ENCODE measurements around the gene CKAP5. TPM values are rescaled to one million over a fixed set of nuclear protein-coding genes. Genes with fewer than 3 reads are reported as not detected.

CKAP5 gene
- total RNA-seq, 1 donor from 2014 or later: 247 TPM

- H3K36me3 Mint-ChIP-seq: peaks cover 7% of the 10 kb centered on the region
Observed at GRCh38 chr11:46836870-46837269, 9.2 kb downstream of the CKAP5 start.

DNA sequence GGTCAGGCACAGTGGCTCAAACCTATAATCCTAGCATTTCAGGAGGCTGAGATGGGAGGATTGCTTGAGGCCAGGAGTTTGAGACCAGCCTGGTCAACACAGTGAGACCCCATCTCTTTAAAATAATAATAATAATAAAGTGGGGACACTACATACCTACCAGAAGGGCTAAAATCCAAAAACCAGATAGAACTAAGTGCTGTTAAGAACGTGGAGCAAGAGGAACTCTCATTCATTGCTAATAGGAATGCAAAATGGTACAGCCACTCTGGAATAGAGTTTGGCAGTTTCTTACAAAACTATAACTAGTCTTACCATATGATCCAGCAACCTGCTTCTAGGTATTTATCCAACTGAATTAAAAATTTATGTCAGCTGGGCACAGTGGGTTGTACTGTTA lies 9.6 kb downstream of the CKAP5 start:
- no peak overlapping the region for H3K27ac ChIP-seq
- Mint-ChIP-seq H3K27me3 (ENCODE audit: insufficient read depth, low read depth) (no peaks in the 10 kb centered on the region), H3K27ac (no peak overlapping the region), H3K4me1 (peaks cover 2% of the 10 kb centered on the region), H3K4me3 (no peak overlapping the region), H3K9me3 (no peaks in the 10 kb centered on the region), H3K36me3 (peaks cover 6% of the 10 kb centered on the region)
- peaks cover 100% of the 10 kb centered on the region for H3K79me2 ChIP-seq (ENCODE audit: low read depth)
- H3K9me3 ChIP-seq (ENCODE audit: low read depth): no peaks in the 10 kb centered on the region
- no peak for DNase-seq (ENCODE audit: low spot score)
- no peak overlapping the region for H3K4me3 ChIP-seq
- no peaks in the 10 kb centered on the region for H3K4me1 ChIP-seq
- peaks cover 92% of the 10 kb centered on the region for H4K20me1 ChIP-seq (ENCODE audit: low read depth)
- H3F3A ChIP-seq (ENCODE audit: low read depth): peaks cover 5% of the 10 kb centered on the region
- H2AFZ ChIP-seq (replicated peaks): no peak overlapping the region
- H3K36me3 ChIP-seq: no peaks in the 10 kb centered on the region
- H3K27me3 ChIP-seq: no peaks in the 10 kb centered on the region
- TF ChIP-seq, protein P1, sequence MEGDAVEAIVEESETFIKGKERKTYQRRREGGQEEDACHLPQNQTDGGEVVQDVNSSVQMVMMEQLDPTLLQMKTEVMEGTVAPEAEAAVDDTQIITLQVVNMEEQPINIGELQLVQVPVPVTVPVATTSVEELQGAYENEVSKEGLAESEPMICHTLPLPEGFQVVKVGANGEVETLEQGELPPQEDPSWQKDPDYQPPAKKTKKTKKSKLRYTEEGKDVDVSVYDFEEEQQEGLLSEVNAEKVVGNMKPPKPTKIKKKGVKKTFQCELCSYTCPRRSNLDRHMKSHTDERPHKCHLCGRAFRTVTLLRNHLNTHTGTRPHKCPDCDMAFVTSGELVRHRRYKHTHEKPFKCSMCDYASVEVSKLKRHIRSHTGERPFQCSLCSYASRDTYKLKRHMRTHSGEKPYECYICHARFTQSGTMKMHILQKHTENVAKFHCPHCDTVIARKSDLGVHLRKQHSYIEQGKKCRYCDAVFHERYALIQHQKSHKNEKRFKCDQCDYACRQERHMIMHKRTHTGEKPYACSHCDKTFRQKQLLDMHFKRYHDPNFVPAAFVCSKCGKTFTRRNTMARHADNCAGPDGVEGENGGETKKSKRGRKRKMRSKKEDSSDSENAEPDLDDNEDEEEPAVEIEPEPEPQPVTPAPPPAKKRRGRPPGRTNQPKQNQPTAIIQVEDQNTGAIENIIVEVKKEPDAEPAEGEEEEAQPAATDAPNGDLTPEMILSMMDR (IDR thresholded peaks at IDR 0.05): no peak
- TF ChIP-seq EZH2 (IDR thresholded peaks at IDR 0.05) (no peak), EZH2phosphoT487 (IDR thresholded peaks at IDR 0.05) (no peak)
- no peak overlapping the region for H3K4me2 ChIP-seq
- no peak overlapping the region for H3K9ac ChIP-seq

More at GRCh38 chr11:46836870-46837269, 9.2 kb downstream of the CKAP5 start:
- H3K4me3 Mint-ChIP-seq: no peak overlapping the region
- no peak overlapping the region for H3K9ac ChIP-seq
- no peak overlapping the region for H3K27ac ChIP-seq
- no peaks in the 10 kb centered on the region for H3K27me3 ChIP-seq
- TF ChIP-seq, protein P1 (IDR thresholded peaks at IDR 0.05): no peak
- TF ChIP-seq EZH2phosphoT487 (IDR thresholded peaks at IDR 0.05) (no peak), EZH2 (IDR thresholded peaks at IDR 0.05) (no peak)
- H2AFZ ChIP-seq (replicated peaks): no peak overlapping the region
- H3K27ac Mint-ChIP-seq: no peak overlapping the region
- H3K4me3 ChIP-seq: no peak overlapping the region
- no peaks in the 10 kb centered on the region for H3K36me3 ChIP-seq
- peaks cover 5% of the 10 kb centered on the region for H3F3A ChIP-seq (ENCODE audit: low read depth)
- H3K27me3 Mint-ChIP-seq (ENCODE audit: insufficient read depth, low read depth): no peaks in the 10 kb centered on the region
- peaks cover 100% of the 10 kb centered on the region for H3K79me2 ChIP-seq (ENCODE audit: low read depth)
- DNase-seq (ENCODE audit: low spot score): no peak
- no peaks in the 10 kb centered on the region for H3K9me3 Mint-ChIP-seq
- no peaks in the 10 kb centered on the region for H3K4me1 ChIP-seq
- peaks cover 94% of the 10 kb centered on the region for H4K20me1 ChIP-seq (ENCODE audit: low read depth)
- H3K4me2 ChIP-seq: no peak overlapping the region
- H3K4me1 Mint-ChIP-seq: peaks cover 2% of the 10 kb centered on the region
- no peaks in the 10 kb centered on the region for H3K9me3 ChIP-seq (ENCODE audit: low read depth)

DNA sequence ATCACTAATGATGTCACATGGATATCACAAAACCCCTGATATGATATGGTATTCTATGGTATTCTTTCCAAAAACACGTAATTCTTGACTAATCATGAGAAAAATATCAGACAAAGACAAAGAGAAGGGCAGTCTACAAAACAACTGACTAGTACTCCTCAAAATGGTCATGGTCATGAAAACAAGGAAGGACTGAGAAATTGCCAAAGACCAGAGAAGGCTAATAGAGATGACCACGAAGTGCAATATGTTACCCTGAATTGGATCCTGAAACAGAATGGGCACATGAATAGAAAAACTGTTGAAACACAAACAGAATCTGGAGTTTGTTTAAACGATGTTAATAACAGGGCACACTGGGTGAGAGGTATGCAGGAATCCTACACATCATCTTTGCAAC lies 10.2 kb downstream of the CKAP5 start:
- TF ChIP-seq, protein P1 (IDR thresholded peaks at IDR 0.05): no peak
- TF ChIP-seq EZH2phosphoT487 (IDR thresholded peaks at IDR 0.05) (no peak), EZH2 (IDR thresholded peaks at IDR 0.05) (no peak)
- H3K27ac Mint-ChIP-seq: no peak overlapping the region

More for the DNA sequence above, 10.2 kb downstream of the CKAP5 start:
- no peak overlapping the region for H3K9ac ChIP-seq
- no peak overlapping the region for H2AFZ ChIP-seq (replicated peaks)
- no peaks in the 10 kb centered on the region for H3K4me1 Mint-ChIP-seq
- H3K27ac ChIP-seq: no peak overlapping the region
- no peaks in the 10 kb centered on the region for H3K27me3 Mint-ChIP-seq (ENCODE audit: insufficient read depth, low read depth)
- no peaks in the 10 kb centered on the region for H3K9me3 ChIP-seq (ENCODE audit: low read depth)
- no peak overlapping the region for H3K4me3 ChIP-seq
- H3K36me3 ChIP-seq: no peaks in the 10 kb centered on the region
- H3K4me3 Mint-ChIP-seq: no peak overlapping the region
- DNase-seq (ENCODE audit: low spot score): no peak
- no peaks in the 10 kb centered on the region for H3K4me1 ChIP-seq
- peaks cover 92% of the 10 kb centered on the region for H4K20me1 ChIP-seq (ENCODE audit: low read depth)
- peaks cover 100% of the 10 kb centered on the region for H3K79me2 ChIP-seq (ENCODE audit: low read depth)
- no peaks in the 10 kb centered on the region for H3K9me3 Mint-ChIP-seq
- no peak overlapping the region for H3K4me2 ChIP-seq
- no peaks in the 10 kb centered on the region for H3K27me3 ChIP-seq
- peaks cover 5% of the 10 kb centered on the region for H3F3A ChIP-seq (ENCODE audit: low read depth)
- H3K36me3 Mint-ChIP-seq: peaks cover 3% of the 10 kb centered on the region

Data from neural progenitor cell (in vitro differentiated cells).